ENCODE results near the gene NADK2.

The NADK2 gene

DNA sequence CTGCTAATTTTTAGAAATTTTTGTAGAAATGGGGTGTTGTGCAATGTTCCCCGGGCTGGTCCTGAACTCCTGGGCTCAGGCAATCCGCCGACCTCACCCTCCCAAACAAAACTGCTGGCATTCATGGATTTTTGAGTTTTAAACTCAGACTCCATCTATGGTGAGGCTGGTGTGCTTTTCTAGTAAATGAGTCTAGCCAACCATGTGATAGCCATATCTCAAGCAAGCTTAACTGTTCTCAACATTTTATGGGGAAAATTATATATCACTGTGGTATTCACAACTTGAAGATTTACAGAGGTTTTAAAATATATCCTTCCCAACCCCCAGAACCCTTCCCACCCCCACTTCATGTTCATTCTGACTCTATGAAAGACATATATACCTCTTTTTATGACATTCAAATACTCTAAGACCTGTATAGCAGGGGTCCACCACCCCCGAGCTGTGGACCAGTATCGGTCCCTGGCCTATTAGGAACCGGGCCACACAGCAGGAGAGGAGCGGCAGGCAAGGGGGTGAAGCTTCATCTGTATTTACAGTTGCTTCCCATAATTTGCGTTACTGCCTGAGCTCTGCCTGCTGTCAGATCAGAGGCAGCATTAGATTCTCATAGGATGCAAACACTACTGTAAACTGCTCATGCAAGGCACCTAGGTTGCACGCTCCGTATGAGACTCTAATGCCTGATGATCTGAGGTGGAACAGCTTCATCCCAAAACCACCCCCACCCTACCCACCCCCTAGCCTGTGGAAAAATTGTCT is 4.5 kb upstream of the NADK2 start:
- no peak for DNase-seq

GRCh38 chr5:36244076-36244475 is 2.4 kb upstream of the NADK2 start:
- no peak for DNase-seq

GRCh38 chr5:36243653-36244052 is 1.9 kb upstream of the NADK2 start:
- no peak for DNase-seq

DNA sequence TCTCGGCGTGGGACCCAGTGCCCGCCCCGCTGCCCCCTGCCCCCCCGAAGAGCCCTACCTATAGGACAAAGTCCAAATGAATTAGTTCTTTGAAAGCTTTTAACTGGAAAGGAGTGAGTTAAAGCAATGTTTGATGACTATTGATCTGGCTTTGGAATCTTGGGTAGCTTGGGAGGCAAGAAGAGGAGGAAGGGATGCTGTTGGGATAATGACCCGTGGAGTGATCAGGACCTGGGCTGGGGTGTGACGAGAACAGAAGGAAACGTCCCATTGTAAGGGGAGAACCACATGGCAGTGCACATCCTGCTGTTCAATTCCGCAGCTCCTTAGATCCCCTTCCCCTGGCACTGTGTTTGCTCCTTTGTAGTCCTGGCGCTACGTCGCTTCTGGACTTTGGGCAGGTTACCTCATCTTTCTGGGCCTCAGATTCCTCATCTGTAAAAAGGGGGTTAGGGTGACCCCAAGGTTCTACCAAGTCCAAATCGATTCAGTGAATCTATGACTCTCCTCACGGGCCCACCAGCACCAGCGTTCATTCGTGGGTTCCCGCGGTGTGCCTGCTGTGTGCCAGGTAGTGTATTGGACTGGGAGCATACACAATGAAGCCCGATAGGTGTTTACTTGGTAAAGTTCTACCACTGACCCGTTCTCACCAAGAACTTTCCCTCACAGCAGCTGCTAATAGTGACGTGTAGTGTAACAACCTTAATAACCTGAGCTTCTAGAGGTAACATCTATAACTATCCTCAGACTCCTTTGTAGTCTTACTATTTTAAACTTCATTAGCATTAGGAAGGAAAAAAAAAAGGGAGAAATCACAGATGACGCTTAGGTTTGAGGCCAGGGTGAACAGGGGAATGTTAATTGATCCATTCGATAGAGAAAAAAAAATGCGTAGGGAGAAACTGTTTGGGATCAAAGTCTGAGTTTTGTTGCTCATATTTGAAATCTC is 1.1 kb upstream of the NADK2 start:
- DNase-seq, result peak in 7 of 58 donors; percentile 4 to 53 (median 31)

- peak in 52 of 58 donors; percentile 13 to 81 (median 60) for DNase-seq
Measured at GRCh38 chr5:36240779-36241630, 720 bp downstream of the NADK2 start.

- no peak for DNase-seq
Measured at GRCh38 chr5:36239370-36240293, 2.1 kb downstream of the NADK2 start.

GRCh38 chr5:36238502-36239295 is 3.0 kb downstream of the NADK2 start:
- DNase-seq, result no peak

GRCh38 chr5:36237751-36238150 is 4.0 kb downstream of the NADK2 start:
- DNase-seq, result no peak

DNA sequence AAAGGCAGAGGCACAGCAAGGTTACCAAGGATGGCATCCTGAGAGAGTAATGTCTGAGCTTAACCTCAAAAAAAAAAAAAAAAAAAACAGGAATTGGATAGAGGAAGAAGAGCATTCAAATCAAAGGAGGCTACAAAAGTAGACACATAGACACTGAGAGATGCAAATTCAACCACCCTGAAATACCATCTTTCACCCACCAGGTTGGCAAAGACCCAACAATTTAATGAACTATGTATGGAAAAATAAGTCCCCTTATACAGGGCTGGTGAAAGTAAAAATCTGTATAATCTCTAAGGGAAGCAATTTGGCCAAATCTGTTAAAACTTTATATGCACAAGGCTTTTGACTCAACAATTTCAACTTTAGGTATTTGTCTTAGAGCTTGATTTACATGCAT is 4.9 kb downstream of the NADK2 start:
- no peak for DNase-seq

DNA sequence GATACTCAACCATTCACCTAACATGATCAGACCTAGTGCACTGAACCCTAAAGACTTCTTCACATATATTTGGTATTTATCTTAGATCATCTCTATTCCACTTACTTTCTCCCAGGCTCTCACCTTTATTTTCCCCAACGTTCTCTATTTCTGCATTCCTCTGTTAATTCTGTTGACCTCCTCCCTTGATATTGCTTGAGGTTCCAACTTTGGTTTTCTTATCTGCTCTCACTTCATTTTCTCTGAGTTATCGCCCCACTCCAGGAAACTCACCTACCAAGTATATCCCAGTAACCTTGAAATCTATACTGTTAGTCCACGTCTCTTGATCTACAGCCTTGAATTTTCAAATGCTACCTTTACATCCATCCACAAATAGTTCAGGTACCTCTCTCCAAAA is 9.2 kb downstream of the NADK2 start:
- no peak for DNase-seq

GRCh38 chr5:36230151-36230790 is 11.5 kb downstream of the NADK2 start:
- DNase-seq, result no peak

DNA sequence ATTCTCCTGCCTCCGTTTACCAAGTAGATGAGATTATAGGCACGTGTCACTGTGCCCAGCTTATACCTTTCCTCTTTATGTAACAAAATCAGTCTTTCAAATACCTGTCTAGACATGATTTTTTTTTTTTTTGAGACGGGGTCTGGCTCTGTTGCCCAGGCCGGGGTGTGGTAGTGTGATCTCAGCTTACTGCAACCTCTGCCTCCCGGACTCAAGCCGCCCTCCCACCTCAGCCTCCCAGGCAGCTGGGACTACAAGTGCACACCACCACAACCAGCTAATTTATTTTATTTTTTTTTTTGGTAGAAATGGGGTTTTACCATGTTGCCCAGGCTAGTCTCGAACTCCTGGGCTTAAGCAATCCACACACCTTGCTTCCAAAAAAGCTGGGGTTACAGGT is 13.2 kb downstream of the NADK2 start:
- no peak for DNase-seq

DNA sequence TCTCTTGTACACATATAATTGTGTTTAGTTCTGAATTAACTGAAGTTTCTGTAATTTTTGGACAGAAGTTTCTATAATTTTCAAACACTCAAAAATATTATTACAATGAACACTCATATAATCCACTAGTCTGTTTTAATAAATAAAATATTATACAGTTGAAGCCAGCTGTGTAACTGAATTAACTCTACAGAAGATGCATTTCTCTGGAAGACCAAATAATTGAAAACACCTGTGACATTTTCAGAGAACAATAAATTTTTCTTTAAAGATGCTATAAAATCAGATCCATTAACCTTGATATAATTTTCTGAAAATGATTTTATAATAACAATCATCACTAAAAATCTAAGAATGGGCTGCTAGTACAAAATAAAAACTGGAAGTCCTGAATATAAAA is 14.7 kb downstream of the NADK2 start:
- no peak for DNase-seq

- no peak for DNase-seq
Measured at GRCh38 chr5:36222620-36223019, 19.1 kb downstream of the NADK2 start.

- no peak for DNase-seq
Measured at GRCh38 chr5:36217988-36218387, 23.7 kb downstream of the NADK2 start.

GRCh38 chr5:36217567-36217966 is 24.2 kb downstream of the NADK2 start:
- DNase-seq, result no peak

DNA sequence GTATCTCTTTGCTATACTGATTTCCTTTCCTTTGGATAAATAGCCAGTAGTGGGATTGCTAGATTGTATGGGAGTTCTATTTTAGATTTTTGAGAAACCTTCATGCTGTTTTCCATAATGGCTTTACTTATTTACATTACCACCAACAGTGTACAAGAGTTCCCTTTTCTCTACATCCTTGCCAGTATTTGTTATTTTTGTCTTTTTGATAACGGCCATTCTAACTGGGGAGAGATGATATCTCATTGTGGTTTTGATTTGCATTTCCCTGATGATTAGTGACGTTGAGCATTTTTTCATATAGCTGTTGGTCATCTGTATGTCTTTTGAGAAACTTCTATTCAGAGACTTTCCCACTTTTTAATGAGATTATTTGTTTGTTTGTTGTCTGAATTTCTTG is 25.8 kb downstream of the NADK2 start:
- no peak for DNase-seq

GRCh38 chr5:36214436-36214835 is 27.3 kb downstream of the NADK2 start:
- DNase-seq, result no peak

DNA sequence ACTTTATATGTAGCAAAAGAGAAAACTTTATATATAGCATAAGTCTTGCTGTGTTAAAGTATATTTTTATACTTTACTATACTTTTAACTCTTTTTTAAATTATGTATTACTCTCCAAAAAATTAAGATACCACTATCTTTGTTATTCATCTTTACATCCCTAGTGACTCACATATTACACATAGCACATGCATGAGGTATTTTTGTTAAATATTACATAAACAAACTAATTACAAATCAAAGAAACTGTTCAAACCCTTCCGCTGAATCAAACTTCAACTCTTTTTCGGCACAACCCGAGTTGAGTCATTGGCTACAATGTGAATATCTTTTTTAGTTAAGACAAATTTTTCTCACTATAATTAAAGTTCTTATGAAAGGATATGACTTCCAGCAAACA is 32.1 kb downstream of the NADK2 start:
- DNase-seq, result no peak

All from anterior cingulate cortex (tissue), 58 donors.